HG03097 (cell line): ENCODE measurements around the gene SLC26A5.

Experiments used
- ATAC-seq: cut with Tn5 transposase; IDR thresholded peaks from one replicate; pipeline ENCODE4 v1.9.1; 2021; ENCODE audit not compliant: unreplicated experiment, low FRiP score

Gene SLC26A5

DNA sequence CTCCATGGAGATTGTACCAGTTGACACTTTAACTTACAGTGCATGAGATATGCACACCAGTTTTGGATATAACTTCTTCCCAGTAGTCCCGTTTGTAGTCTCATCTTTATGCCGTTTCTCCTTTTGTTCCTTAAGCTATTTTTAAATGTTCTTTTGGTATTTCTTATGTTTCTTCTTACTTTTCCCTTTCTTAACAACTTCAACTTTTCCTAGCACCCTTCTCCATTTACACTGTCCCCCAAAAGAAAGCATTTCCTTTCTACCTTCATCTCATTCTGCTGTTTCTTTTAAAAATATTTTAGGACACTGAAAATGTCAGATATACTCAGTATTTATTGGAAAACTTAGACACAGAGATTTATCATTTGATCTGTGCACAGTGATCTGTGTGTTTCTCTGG is 97.0 kb downstream of the SLC26A5 start:
- ATAC-seq = no peak

DNA sequence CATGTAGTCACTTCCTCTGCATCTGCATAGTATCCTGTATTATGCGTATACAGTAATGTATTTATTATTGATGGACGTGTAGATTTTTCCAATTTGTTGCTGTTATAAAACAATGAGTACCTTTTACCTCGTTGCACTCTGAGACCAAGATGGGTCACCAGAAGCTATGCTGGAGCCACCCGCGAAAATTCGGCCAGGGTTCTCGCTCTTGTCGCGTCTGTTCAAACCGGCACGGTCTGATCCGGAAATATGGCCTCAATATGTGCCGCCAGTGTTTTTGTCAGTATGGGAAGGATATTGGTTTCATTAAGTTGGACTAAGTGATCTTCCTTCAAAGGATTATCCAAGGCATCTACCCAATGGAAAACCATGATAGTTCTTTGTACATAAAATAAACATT is 97.6 kb downstream of the SLC26A5 start:
- ATAC-seq = no peak

DNA sequence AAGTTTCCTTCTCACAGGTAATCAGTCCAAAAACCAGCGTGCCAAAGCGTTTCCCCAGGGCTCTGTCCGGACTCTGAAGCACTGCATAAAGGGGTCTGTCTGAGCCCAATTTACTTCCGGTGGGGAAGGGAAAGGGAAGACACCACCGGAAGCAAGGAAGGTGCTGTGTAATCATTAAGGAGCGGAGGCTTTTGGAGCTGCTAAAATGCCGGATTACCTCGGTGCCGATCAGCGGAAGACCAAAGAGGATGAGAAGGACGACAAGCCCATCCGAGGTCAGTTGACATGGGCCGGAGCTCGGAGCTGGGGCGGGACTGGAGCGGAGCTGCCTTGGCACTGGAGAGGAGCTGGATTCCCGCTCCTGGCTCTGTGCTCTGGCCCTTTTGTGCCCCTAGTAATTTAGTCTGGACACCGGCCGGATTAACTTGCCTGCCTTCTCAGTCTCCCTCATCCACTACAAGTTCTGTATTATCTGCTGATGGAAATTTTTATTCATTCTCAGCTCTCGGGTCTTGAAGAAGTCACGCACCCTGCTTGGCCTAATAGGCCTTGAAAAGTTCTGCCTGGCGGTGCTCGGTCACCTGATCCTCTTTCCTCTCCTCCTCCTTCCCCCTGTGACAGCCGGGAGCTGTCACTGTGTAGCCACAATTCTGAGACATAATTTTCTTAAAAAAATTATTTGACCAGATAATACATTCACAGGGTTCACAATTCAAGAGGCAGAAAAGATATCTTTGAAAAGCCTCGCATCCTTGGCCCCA is 98.3 kb downstream of the SLC26A5 start, which contains the start of gene PSMC2:
Gene PSMC2, plus strand, starts transcription at position 137 of the 761 bp plus-strand sequence. Its CDS starts 69 bp downstream, at position 206.
- ATAC-seq = peak; percentile 69

DNA sequence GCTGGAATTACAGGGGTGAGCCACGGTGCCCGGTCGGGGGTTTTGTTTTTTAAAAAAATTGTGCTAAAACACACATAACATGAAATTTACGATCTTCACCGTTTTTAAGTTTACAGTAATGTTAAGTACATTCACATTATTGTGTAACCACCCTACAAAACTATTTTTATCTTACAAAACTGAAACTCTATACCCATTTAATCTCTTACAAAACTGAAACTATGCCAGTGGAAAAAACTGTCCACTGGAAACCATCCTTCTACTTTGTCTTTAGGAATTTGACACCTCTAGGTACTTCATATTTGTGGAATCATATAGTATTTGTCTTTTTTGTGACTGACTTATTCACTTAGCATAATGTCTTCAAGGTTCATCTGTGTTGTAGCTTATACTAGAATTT is 99.6 kb downstream of the SLC26A5 start:
- ATAC-seq = no peak

DNA sequence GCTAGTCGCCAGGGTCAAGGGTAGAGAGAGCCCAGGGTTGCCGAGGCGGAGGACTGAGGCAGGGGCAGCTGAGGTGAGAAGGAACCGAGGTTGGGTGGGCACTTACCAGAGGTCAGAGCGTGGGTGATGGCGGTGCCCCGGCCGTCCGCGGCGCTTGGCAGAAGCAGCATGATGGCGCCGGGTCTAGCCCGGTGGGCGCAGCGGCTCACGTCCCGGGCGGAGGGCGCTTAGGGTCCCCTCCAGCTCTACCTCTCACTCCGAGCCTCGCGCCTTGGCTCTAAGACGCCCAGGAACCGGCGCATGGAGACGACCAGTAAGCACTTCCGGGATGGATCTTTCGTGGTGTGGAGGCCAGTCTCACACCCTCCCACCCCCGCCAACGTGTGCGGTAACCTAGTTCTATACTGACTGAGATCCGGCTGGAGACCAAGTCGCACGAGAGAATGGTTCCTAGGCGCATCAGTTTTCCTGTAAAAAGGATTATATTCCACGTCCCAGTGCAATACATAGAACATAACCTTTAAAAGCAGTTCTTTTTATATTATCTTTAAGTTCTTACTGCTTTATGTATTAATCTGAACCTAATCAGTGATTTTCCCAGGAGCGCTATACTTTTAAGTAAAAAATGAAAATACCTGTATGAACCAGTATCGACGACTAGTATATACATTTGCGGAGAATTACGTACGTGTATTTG is 101.4 kb downstream of the SLC26A5 start, which contains the start of gene DNAJC2:
Gene DNAJC2, minus strand, starts transcription at position 315 of the 697 bp plus-strand sequence. Its CDS starts 145 bp downstream, at position 170.
- ATAC-seq = peak; percentile 76

DNA sequence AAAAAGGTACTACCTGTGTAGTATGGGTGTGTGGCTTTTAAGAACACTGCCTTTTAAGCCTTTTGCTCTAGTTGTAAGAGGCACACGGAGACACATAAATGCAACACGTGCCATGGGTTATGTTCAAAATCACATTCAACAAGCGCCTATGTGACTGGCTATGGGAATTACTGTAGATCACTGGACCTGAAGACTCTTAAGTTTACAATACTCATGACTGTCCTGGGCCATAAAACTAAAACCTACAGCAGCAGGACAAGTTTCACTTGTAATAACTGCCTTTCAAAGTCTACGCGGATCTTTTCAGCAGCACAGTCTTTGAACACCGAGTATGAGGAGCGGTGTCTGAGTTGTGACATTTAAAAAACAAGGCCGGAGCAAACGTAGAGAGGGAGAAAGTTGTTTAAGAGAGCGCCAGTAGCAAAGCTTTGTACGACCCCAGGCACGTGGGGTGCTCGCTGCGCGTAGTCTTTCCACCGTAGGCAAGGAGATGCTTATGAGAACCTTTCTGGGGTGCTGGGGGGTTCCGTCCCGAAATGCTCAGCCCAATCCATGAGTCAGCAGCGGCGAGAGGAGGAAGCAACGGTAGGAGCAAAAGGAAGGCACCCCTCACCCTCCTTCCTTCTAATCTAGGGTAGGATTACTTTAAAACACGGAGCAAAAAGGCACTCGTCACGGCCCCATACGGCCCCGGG is 102.1 kb downstream of the SLC26A5 start:
- ATAC-seq = peak; percentile 0

DNA sequence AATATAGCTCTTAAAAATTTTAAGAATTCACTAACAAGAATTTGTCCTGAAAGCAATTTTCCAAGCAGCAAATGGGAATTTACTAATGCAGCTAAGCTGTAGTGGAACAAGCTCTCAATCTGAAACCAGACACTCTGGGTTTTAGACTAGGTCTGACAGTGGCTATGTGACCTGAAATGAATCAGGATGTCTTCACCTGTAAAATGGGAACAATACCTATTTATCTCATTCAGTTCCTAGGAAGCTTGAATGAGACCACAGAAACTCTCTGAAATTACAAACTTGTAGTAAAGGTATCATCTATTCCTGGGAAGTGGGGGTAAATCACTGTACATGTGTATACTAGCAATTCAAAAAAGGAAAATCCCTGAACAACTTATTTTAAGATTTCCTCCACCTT is 102.7 kb downstream of the SLC26A5 start:
- ATAC-seq = no peak

DNA sequence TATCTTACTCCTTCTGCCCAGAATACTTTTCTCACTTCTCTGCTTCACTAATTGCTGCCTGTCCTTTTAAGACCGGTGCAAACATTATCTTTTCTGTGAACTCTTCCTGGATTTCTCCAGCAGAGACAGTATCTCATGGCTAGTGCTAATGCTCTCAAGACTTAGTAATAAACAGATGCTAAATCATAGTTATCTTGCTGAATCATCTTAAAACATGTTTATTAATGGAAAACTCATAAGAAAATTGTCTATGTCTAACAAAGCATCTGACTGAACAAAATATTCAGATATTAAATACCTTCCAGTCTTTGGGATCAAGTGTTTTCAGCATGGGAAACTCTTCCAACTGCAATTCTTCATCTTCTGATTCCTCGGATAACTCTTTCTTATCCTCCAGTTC is 104.5 kb downstream of the SLC26A5 start:
- no peak for ATAC-seq

DNA sequence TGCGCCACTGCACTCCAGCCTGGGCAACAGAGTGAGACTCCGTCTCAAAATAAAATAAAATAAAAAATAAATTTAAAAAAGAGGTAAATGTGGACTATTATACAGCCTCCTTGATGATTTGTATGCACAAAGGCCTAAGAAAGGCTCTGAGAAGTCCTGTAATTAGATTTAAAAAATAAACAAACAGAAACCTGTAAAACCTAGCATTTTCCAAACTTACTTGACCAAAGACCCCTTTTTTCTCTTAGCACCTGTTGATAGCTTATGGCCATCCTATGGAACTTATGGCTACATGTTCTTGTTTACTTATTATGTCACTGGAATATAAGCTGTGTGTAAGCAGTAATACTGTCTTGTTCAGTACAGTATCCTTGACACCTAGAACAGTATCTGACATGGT is 107.1 kb downstream of the SLC26A5 start:
- ATAC-seq = no peak

DNA sequence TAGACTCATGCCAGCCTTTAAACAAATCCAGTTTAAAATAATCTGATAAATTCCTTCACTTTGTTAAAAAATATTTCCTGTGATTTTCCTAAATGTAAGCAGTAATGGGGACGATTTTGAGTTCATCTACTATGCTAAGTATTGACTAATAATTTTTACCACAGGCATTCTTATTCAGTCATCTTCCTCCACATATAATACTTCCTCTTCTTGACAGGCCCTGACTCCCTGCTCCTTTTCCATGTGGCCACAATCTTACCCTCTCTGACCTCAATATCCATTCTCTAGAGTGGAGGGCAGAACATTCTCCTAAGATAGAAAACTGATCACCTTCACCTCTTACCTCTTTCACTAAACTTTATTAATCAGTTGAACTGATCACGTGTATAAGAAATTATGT is 109.2 kb downstream of the SLC26A5 start:
- no peak for ATAC-seq

DNA sequence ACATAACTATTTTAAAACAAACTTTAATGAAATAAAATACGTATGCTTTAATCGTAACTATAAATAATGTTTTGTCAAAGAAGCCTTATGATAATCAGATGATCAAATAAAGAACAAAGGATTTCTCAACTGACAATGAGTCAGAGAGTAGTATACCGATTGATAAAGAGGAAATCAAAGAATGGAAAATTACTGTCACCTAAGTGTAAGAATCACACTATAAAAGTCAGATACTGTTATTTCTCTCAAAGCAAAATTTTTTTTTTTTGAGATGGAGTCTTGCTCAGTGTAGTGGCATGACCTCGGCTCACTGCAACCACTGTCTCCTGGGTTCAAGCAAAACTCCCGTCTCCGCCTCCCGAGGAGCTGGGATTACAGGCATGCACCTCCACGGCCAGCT is 120.3 kb downstream of the SLC26A5 start:
- no peak for ATAC-seq
